ENCODE measurements around the gene FLYWCH2.

Gene FLYWCH2

GRCh38 chr16:2843526-2843925, 39.5 kb upstream of the FLYWCH2 start:
- ChIA-PET POLR2A (no interaction called here), CTCF (interaction anchor here (0.9 to 4.7 kb wide), 3 partner anchors 24 to 63 kb away, joined by 3 to 38 read pairs (median 4); no protein-coding TSS in a partner anchor)
- TF ChIP-seq CTCF (IDR thresholded peaks at IDR 0.05; ENCODE audit: insufficient read depth, low read length, missing control alignments), result no peak
- H3K4me3 ChIP-seq (ENCODE audit: low read depth, low read length), result no peak overlapping the region
- DNase-seq (ENCODE audit: low read depth, low spot score), result no peak

- TF ChIP-seq CTCF (IDR thresholded peaks at IDR 0.05; ENCODE audit: insufficient read depth, low read length, missing control alignments), result no peak
- POLR2A ChIA-PET, result no interaction called here
Observed at GRCh38 chr16:2845116-2845515, 37.9 kb upstream of the FLYWCH2 start.

GRCh38 chr16:2846511-2847310, 36.3 kb upstream of the FLYWCH2 start:
- no peak for DNase-seq (ENCODE audit: low read depth, low spot score)
- ChIA-PET POLR2A (no interaction called here), CTCF (interaction anchor here (0.5 to 2.0 kb wide), 3 partner anchors 8 to 25 kb away, joined by 3 to 15 read pairs (median 3); no protein-coding TSS in a partner anchor)
- no peak for TF ChIP-seq CTCF (IDR thresholded peaks at IDR 0.05; ENCODE audit: insufficient read depth, low read length, missing control alignments)
- no peak overlapping the region for H3K4me3 ChIP-seq (ENCODE audit: low read depth, low read length)

More at GRCh38 chr16:2845116-2845515, 37.9 kb upstream of the FLYWCH2 start:
- no peak for DNase-seq (ENCODE audit: low read depth, low spot score)
- no peak overlapping the region for H3K4me3 ChIP-seq (ENCODE audit: low read depth, low read length)
- CTCF ChIA-PET, result interaction anchor here (1.0 to 4.7 kb wide), 5 partner anchors 9 to 118 kb away, joined by 3 to 38 read pairs (median 4); no protein-coding TSS in a partner anchor

- POLR2A ChIA-PET, result no interaction called here
- H3K4me3 ChIP-seq (ENCODE audit: low read depth, low read length), result no peak overlapping the region
- CTCF ChIA-PET, result interaction anchor here (1.3 to 3.4 kb wide), 3 partner anchors 10 to 23 kb away, joined by 4 to 15 read pairs (median 12); no protein-coding TSS in a partner anchor
- TF ChIP-seq CTCF (IDR thresholded peaks at IDR 0.05; ENCODE audit: insufficient read depth, low read length, missing control alignments), result no peak
- DNase-seq (ENCODE audit: low read depth, low spot score), result no peak
Observed at GRCh38 chr16:2848933-2849725, 33.9 kb upstream of the FLYWCH2 start.

- ChIA-PET CTCF (interaction anchor here (1.1 kb wide), 1 partner anchor 16 kb away, joined by 3 read pairs; no protein-coding TSS in a partner anchor), POLR2A (no interaction called here)
- H3K4me3 ChIP-seq (ENCODE audit: low read depth, low read length), result no peak overlapping the region
- no peak for TF ChIP-seq CTCF (IDR thresholded peaks at IDR 0.05; ENCODE audit: insufficient read depth, low read length, missing control alignments)
- no peak for DNase-seq (ENCODE audit: low read depth, low spot score)
Observed at GRCh38 chr16:2852003-2852730, 30.8 kb upstream of the FLYWCH2 start.
